COLO829 (cell line): ENCODE data around the gene ACP6.

ENCODE experiments used
- DNase-seq: peaks from one replicate; pipeline ENCODE4 v3.0.0; 2012; ENCODE audit warnings: low spot score

The ACP6 gene

GRCh38 chr1:147651466-147651865, 18.9 kb downstream of the ACP6 start:
- DNase-seq = no peak

GRCh38 chr1:147648933-147649332, 21.4 kb downstream of the ACP6 start:
- no peak for DNase-seq

GRCh38 chr1:147647796-147648633, 22.3 kb downstream of the ACP6 start:
- DNase-seq = no peak

- DNase-seq = no peak
These were observed 26.4 kb downstream of the ACP6 start for GRCh38 chr1:147643974-147644373.

GRCh38 chr1:147641695-147642592, 28.4 kb downstream of the ACP6 start:
- DNase-seq = peak; percentile 58

GRCh38 chr1:147641291-147641690, 29.0 kb downstream of the ACP6 start:
- no peak for DNase-seq

- DNase-seq = peak; percentile 90
These were observed 29.7 kb downstream of the ACP6 start for GRCh38 chr1:147640553-147641165.

- DNase-seq = no peak
These were observed 34.0 kb downstream of the ACP6 start for GRCh38 chr1:147636314-147636713.

- DNase-seq = no peak
These were observed 35.0 kb downstream of the ACP6 start for GRCh38 chr1:147635342-147635741.

GRCh38 chr1:147634645-147635044, 35.7 kb downstream of the ACP6 start:
- DNase-seq = no peak

- DNase-seq = no peak
These were observed 36.6 kb downstream of the ACP6 start for GRCh38 chr1:147633759-147634158.

- DNase-seq = no peak
These were observed 38.5 kb downstream of the ACP6 start for GRCh38 chr1:147631839-147632238.

- DNase-seq = no peak
These were observed 39.9 kb downstream of the ACP6 start for GRCh38 chr1:147630447-147630846.

GRCh38 chr1:147630022-147630421, 40.3 kb downstream of the ACP6 start:
- no peak for DNase-seq

- DNase-seq = no peak
These were observed 41.9 kb downstream of the ACP6 start for GRCh38 chr1:147628441-147628840.

GRCh38 chr1:147627435-147628110, 42.8 kb downstream of the ACP6 start:
- DNase-seq = peak; percentile 82

- no peak for DNase-seq
These were observed 43.6 kb downstream of the ACP6 start for GRCh38 chr1:147626739-147627138.

GRCh38 chr1:147626291-147626690, 44.0 kb downstream of the ACP6 start:
- no peak for DNase-seq

GRCh38 chr1:147625362-147625995, 44.8 kb downstream of the ACP6 start:
- DNase-seq = no peak

- no peak for DNase-seq
These were observed 45.8 kb downstream of the ACP6 start for GRCh38 chr1:147624529-147624928.

- DNase-seq = no peak
These were observed 46.3 kb downstream of the ACP6 start for GRCh38 chr1:147624011-147624410.

GRCh38 chr1:147622731-147623130, 47.6 kb downstream of the ACP6 start:
- DNase-seq = no peak
